MV-4-11 (cell line): ENCODE measurements around the gene S100A5.

ENCODE experiments used
- DNase-seq: peaks from one replicate; lab custom pipeline; 2025; lab: John Stamatoyannopoulos, UW

S100A5 gene

DNA sequence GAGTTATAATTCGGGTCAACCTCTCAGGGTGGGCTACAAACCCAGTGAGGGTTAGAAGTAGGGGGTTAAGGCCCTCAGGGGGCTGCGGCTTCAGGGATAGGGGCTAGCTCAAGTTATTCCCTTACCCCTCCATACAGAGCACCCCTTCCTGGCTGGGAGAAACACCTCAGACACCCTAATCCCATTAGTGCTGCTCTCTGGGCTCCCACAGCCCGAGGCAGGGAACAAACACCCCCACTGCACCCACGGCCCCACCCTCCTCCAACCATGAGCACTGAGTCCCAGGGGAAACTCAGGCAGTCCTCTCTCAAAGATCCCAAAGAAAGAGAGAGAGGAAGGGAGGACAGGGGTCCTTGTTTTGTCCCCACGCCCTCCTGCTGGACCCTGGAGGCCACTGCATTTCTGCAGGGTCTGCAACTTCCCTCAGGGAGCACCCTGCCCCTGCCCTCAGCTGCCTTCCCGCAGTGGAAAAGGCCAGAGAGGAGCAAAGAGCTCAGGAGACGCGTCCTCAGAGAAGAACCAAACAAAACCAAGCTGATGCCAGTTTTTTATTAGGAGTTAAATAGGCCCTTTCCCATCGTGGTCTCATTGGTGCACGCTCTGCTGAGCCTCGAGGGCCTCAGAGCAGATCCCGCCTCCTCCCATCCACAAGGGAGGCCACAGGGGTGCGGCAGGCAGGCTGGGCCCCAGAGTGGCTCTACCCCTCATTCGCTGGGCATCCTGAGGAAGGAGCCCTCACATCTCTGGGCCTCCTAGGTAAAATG, 6.2 kb upstream of the S100A5 start:
- DNase-seq, result no peak

DNA sequence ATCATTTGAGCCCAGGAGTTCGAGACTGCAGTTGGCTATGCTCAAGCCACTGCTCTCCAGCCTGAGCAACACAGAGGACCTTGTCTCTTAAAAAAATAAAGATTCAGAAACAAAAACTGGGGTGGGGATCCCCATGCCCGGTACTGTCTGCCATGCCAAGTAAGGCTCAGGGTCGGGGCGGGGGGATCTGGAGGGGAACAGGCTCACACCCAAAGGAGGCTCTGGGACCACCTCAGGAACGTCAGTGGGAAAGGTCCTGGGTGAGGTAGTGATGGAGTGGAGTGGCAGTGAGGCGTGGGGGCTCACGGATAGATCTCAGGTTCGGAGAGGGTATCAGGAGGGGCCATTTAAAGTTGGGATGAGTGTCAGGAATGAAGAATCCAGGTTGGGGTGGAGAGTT, 5.6 kb upstream of the S100A5 start:
- DNase-seq, result no peak

DNA sequence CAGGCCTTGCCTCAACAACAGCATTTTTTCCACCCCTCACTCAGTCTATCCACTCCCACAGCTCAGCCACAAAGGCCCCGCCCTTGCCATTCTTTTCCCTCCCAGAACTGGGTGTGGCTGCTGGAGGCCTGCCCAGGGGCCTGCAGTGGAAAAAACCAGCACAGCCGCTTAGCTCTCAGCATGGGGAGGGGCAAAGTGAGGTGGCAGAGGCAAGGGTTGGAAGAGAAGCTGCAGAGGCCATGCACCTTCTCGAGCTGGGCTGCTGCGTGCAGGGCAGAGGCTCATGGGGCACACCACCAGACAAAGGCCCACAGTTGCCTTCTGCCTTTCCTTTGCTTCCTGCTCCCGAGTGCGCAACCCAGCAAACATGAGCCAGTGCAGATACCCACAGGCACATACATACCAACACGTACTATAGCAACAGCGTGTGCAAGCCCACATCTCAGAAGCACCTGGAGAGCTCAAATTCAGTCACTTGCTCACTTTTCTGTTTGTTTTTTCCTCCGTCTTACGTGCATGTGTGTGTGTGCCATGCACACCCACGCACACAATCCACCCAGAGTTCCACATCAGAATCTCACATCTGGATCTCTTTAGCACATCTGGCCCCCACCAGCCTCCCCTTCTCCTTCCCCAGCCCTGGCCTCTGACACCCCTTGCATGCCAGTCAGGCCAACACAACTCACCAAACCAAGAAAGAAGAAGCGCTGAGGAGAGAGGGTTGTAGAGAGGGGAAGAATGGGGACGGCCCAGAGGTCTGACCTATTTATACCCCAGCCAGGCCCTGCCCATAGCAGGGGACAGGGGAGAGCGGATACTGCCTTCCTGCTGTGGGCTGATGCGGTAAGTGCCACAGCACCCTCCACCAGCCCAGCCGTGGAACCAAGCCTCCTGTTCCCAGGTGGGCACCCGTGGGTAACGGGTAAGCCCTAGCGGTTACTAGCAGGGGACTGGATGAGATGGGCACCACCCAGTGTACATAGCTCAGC, 4.6 kb upstream of the S100A5 start, which contains the start of gene S100A4:
Gene S100A4, minus strand, starts transcription at position 740 of the 989 bp plus-strand sequence. CDS start 1,012 bp downstream, outside the sequence.
- peak; percentile 91 for DNase-seq

DNA sequence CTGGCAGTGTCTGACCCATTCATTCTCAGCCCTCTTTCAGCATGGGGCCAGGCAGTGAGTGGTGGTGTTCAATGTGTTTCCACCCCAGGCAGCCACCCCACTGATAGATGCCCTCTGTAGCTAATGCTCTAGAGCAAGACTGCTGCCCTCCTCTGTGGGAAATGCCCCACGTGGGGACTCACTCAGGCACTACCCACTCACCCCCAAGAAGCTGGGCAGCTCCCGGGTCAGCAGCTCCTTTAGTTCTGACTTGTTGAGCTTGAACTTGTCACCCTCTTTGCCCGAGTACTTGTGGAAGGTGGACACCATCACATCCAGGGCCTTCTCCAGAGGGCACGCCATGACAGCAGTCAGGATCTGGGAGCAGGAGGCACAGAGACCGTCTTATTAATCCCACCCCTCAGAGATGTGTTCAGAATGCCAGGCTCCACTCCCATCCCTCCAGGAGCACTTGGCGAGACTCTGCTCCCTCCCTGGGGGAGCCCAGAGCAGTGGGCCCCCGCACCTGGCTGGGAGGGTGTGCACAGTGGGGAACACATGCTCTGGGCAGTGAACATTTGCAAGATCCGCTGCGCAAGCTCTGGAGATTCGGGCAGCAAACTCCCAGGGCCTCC, 3.8 kb upstream of the S100A5 start:
- DNase-seq, result no peak

DNA sequence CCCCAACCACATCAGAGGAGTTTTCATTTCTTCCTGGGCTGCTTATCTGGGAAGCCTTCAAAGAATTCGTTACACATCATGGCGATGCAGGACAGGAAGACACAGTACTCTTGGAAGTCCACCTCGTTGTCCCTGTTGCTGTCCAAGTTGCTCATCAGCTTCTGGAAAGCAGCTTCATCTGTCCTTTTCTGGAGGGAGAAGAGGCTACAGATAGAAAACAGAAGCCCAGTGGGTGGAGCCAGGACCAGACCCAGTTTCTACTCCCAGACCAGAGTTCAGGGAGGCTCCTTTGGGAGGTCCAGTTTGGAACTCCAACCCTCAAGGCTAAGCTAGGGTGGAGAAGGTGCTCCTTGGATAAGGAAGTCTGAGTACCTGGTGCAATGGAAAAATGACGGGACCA, 3.0 kb upstream of the S100A5 start:
- no peak for DNase-seq

DNA sequence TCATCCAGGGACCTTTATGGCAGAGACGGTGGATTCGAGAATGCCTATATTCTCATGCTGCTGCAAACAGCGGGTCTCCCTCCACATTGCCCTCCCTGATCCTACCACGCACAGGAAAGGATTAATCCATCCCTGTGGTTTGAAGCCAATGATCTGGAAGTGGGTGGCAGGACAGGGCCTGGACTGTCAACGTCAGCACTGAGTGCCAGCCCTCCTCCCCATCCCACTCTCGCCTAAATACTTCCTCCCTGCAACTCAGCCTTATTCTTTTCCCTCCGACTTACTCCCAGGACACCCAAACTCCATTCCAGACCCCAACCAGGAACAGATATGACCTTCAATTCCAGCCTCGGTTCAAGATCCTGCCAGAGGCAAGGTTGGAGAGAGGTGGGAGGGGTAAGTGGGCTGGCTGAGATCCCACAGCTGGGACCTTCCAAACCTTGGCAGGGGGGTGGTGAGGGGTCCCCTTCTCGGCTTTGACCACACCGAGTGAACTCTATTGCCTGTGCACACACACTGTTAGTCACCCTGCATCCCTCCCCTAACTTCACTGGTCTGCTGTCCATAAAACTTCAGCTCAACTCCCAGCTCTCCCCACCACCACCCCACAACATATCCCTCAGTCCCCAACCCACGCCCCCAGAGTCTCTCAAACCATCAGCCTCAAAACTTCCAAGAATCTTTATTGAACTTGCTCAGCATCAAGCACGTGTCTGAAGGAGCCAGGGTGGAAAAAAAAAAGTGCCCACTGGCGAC, 2.4 kb upstream of the S100A5 start:
- DNase-seq, result no peak

DNA sequence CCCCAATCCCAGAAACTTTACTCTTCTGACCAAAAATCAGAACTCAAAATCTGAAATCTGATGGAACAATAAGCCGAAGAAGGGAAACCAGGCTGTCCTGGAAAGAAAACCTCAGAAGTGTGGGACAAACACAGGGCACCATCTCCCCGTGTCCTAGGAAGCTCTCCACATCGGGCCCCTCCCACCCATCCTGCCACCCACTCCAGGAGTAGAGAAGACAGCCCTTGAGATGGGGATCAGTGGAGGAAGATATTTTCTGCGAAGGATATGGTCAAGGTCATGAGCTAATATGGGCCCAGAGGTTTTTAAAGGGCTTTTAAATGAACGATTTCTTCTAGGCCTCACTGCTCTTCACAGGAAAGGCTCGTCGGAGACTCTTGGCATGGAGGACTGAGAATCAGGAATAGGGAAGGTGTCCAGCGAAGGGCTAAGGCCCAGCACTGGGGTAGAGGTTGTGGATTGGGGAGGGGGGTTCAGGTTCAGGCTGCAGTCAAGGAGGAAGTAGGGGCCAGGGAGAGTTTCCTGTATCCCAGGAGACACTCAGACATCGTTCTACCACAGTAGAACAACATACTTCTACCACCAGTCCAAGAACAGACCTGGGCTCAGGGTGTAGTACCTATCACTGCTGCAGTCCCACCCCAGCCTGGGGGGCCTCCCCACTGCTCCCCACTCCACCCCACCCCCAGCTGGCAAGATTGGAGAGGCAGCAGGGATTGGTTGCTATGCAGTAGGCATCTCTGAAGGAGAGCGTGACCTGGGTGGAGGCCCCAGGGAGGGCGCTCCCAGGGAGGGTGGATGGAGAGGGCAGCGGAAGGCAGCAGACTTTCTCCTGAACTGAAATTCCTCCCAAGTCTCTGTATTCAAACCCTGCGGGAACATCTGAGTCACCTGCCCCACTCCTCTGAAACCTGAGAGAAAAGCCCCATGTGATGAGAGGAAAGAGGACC, 1.2 kb upstream of the S100A5 start:
- no peak for DNase-seq

DNA sequence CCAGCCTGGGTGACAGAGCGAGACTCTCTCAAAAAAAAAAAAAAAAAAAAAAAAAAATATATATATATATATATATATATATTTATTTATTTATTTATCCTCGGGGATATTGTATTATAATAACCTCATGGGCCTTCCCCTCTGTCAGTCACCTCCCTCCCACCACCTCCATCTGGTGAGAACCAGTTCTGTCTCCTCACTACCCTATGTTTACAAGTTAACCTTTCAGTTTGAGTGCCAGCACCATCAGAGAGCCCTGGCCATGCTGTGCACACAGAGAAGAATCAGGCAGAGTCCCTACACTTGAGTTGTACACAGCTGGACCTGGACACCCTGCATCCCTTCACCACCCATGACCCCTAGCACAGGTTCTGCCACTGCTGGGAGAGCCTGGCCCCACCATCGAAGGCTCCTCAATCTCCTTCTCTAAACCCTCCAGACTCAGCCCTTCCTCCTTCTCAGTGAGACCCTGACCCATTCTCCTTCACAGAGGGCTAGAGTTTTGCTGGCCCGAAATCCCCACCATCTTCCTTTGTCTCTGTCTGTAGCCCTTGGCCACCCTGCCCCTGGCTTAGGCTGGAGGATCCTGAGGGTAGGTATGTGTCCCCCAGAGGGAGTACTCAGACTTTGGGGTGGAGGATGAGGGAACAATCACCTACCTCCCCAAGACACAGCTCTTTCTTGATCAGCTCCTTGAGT, 1.2 kb downstream of the S100A5 start:
- no peak for DNase-seq

DNA sequence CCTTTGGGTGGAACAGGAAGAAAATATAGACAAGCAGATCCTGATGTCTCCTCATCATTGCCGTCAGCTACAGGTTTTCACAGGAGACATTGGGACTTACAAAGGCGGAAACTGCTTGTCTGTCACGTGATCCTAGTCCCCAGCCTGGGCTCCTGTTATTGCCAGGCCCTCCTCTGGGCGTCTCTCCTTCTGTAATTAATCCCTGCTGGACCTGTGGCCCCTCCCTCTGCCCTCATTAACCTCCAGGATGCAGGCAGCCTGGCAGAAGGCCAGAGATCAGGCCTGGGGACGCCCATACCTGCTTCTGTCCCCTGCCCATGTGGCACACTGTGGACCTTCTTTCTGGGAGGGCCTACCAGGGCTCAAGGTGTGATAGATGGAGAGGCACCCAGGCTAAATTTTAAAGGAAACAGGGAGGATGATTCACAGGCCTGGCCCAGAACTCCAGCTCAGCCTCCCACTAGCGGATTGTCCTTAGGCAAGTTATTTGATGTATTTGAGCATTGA, 2.4 kb downstream of the S100A5 start:
- DNase-seq, result no peak

DNA sequence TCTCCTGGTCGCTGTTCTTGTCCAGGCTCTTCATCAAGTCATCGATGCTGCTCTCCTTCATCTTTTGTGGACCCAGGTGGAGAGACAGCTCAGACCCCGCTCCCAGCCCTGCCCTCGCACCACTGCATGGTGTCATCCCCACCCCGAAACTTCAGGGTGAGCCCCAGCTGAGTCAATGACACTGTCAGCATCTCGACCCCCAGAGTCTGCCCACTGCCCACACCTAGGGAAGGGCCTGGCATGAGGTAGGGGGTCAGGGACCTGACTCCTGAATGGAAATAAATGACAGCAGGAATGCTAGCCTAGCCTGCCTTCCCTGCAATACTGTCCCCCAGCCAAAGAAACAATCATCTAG, 3.4 kb downstream of the S100A5 start:
- DNase-seq, result no peak

DNA sequence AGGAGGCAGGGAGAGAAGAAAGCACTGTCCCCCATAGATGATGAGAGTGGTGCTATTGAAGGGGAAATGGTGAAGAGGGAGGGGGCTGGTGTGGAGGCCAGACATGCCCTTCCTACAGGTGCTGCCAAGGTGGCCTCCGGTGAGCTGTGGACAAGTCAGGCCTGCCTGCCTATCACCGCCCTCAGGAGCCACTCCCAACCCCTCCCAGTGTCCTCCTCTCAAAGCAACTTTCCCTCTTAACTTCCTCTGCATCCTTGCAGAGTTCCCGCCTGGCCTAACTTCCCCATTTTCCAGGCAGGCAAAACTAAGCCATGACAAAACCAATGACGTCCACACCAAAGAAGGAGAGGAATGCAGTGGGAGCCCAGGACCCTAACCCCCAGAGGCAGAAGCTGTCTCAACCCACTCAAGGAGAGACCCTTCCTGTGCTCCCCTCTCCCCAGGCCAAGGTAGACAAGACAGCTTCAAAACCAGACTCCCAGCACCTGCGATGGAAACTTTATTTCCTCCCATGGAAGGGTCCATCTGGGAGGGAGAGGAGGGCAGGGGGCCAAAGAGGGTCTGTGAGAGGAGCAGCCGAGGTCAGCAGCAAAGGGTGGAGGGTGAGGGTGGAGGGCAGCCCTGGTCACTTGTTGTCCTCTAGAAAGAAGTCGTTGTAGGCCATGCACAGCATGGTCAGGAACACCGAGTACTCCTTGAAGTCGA, 3.9 kb downstream of the S100A5 start:
- no peak for DNase-seq

DNA sequence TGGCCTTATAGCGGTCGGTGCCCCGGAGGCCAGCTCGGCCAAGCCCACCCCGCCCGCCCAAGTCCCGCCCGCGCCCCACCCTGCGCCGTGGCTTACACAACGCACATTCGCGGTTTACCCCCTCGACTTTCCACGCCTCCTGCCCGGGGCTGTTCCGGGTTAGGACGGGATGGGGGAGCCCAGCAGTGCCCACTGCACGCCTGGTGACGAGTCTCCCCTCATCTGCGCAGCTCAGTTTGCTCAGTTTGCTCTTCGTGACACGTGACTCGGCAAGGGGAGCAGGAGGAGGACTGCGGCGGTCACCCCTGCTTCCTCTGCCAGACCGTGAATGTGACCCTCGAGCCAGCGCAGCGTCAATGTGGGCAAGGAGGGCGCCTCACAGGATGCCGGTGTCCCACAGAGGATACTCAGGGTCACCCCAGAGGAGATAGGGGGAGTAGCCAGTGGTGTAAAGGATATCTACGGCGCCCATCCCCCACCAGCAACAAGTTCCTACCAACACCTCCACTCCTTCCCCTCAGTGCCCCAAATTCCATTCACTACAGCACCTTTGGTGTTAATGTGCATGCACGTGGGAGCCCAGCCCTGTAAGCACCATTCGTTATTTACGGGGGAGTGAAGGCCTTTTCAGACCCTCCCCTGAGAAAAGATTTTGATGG, 4.6 kb downstream of the S100A5 start:
- peak; percentile 66 for DNase-seq

DNA sequence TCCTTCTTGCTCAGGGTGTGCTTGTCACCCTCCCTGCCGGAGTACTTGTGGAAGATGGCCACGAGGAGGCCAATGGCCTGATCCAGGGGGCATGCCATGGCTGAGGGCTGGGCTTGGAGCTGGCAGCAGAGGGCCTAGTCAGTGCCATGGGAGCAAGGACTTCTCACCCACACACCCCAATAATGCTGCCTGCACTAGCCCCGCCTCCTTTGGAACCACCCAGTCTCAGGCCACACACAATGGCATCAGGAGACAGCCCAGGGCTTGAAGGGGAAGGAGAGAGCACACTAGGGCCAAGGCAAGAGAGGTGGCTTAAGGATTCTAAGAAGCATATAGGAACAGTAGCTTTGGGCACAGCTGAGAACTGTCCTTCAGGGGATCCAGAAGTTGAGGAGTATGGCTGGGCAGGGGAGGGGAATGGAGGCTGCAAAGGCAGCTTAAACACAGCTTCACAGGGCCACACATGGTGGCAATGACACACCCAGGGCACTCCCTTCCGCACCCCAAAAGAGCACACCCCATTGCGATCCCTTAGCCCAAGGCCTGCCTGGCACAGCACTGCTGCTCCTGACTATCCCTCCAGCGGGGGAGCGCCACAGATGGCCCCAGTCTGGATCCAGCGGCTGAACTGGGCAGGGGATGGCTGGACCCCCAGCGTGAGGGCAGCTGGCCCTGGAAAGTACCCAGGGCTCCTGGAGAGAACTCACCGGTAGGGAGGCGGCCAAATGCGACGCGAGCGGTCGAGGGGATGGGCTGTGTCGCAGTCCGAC, 5.3 kb downstream of the S100A5 start, which contains the start of gene S100A6:
Gene S100A6, minus strand, starts transcription at position 750 of the 770 bp plus-strand sequence. Its CDS starts 652 bp downstream, at position 98.
- peak; percentile 30 for DNase-seq

DNA sequence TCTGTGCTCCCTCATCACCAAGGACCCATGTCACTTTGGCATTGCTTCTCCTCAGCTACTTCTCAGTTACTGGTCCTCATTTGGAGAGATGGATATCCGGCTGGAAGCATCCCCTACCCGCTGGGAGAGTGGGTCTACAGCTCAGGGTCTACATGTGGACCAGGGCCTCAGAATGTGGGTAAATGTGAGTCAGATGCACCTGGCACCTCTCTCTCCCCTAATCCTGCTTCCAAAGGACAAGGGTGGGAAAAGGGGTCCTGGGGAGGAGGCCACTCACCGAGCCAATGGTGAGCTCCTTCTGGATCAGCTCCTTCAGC, 5.9 kb downstream of the S100A5 start:
- no peak for DNase-seq

DNA sequence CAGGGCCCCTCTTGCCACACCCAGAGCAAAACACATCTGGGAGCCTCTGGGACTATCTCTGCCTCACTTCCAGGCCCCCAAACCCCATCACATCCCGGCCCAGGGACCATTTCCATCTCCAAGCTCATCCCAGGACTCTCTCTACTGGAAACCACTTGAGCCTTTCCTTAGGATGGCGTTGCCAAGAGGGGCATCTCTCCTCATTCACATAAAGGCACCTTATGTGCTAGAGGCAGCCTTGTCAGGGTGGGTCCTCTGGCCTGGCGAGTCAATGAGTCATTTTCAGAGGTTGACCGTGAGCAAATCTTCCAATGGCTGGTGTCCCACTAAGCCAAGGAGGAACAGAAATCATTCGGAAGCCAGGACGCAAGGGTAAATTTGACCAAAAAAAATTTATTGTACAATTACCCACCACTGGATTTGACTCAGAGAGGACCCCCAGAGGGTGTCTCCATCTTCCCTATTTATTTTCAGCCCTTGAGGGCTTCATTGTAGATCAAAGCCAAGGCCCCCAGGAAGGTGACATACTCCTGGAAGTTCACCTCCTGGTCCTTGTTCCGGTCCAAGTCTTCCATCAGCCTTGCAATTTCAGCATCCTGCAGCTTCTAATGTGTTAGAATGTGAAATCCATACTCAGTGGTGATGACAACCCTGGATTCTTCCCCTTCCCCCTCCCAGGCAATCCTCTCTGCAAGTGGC, 6.4 kb downstream of the S100A5 start:
- no peak for DNase-seq

DNA sequence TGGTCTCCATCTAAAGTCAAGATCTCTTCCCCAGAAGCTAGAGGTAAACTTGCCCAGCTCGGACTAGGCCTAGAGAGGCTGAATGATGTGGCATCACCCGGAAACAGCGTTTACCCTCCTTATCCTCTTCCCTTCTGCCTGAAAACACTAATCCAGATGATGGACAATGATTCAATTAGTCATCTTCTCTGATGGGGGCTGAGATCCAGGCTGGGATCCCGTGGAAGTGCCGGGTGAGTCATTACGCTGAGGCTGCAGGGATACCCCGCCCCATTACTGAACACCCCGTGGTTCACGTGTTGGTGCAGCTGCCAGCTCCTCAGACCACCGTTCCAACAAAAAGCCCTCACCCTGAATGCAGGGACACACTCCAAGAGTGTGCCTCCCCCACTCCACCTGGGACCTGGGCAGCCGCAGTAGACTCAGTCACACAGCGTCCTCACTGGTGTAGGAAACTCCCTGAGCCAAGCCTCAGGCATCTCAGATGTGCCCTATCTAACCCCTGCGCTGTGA, 7.0 kb downstream of the S100A5 start:
- DNase-seq, result no peak
